HEK293 (cell line): ENCODE data around the gene MAML2.

Experiments
- CTCF ChIA-PET: fragments of 350-600 bp; formaldehyde crosslinking; extraction: SDS; loops from one replicate; lab custom pipeline; 2021; ENCODE audit warnings: antibody characterized with exemption; lab: Yijun Ruan, JAX
- POLR2A ChIA-PET: fragments of 300-600 bp; formaldehyde crosslinking; extraction: SDS; loops from one replicate; lab custom pipeline; 2020; ENCODE audit warnings: antibody characterized with exemption, inconsistent platforms; lab: Yijun Ruan, JAX
- H3K27ac ChIP-seq: fragments of 200-500 bp; sonication (Bioruptor generic); 2 replicates; pipeline ENCODE4 v1.5.1; 2014; ENCODE audit warnings: low read depth, low read length, control low read depth, inconsistent platforms; ENCODE audit errors: extremely low read depth
- H3K36me3 ChIP-seq, 2 experiments: fragments of 200-500 bp in 1 of 2; sonication (Bioruptor generic) in 1 of 2; 1 replicate in 1 of 2; 2 replicates in 1 of 2; pipeline ENCODE4 v1.5.1; 2014 to 2017; ENCODE audit warnings: inconsistent platforms in 2 of 2, low read length in 2 of 2; ENCODE audit not compliant: control insufficient read depth in 2 of 2, insufficient read depth in 1 of 2
- H3K4me1 ChIP-seq: fragments of 200-500 bp; sonication (Bioruptor generic); 2 replicates; pipeline ENCODE4 v1.5.1; 2014; ENCODE audit warnings: mild to moderate bottlenecking, low read length, inconsistent platforms; ENCODE audit not compliant: control insufficient read depth, insufficient read depth
- H3K4me3 ChIP-seq: 2 replicates; pipeline ENCODE4 v1.5.1; 2011; ENCODE audit warnings: low read depth, mild to moderate bottlenecking, control low read depth, low read length, moderate library complexity
- H3K9me3 ChIP-seq: fragments of 200-500 bp; sonication (Bioruptor generic); 2 replicates; pipeline ENCODE4 v1.5.1; 2014; ENCODE audit warnings: low read depth, low read length, inconsistent platforms; ENCODE audit not compliant: control insufficient read depth, insufficient read depth
- EGR2 ChIP-seq: fragments of 450-650 bp; formaldehyde crosslinking; IDR thresholded peaks from 2 replicates; pipeline ENCODE4 v1.5.1; 2016; ENCODE audit warnings: low read depth, missing biosample characterization, missing genetic modification characterization
- FEZF1 ChIP-seq: fragments of 450-650 bp; formaldehyde crosslinking; IDR thresholded peaks from 2 replicates; pipeline ENCODE4 v1.5.1; 2016; ENCODE audit warnings: missing biosample characterization, missing genetic modification characterization
- GLIS2 ChIP-seq: fragments of 450-650 bp; formaldehyde crosslinking; IDR thresholded peaks from 2 replicates; pipeline ENCODE4 v1.5.1; 2016; ENCODE audit warnings: missing biosample characterization, missing genetic modification characterization
- IKZF3 ChIP-seq: fragments of 450-650 bp; IDR thresholded peaks from 2 replicates; pipeline ENCODE4 v1.5.0; 2018; ENCODE audit warnings: missing biosample characterization, mild to moderate bottlenecking, missing genetic modification characterization, moderate library complexity
- MZF1 ChIP-seq: fragments of 450-650 bp; formaldehyde crosslinking; IDR thresholded peaks from 2 replicates; pipeline ENCODE4 v1.5.1; 2017; ENCODE audit warnings: missing biosample characterization, missing genetic modification characterization, borderline replicate concordance
- OSR2 ChIP-seq: fragments of 450-650 bp; formaldehyde crosslinking; IDR thresholded peaks from 2 replicates; pipeline ENCODE4 v1.5.1; 2016; ENCODE audit warnings: missing biosample characterization, missing genetic modification characterization
- TRIM28 ChIP-seq: IDR thresholded peaks from 2 replicates; pipeline ENCODE4 v1.6.1; 2011; ENCODE audit warnings: low read length, control low read depth, borderline replicate concordance
- ZBTB1 ChIP-seq: fragments of 450-650 bp; formaldehyde crosslinking; IDR thresholded peaks from 2 replicates; pipeline ENCODE4 v1.5.1; 2016; ENCODE audit warnings: missing biosample characterization, missing genetic modification characterization
- ZBTB7A ChIP-seq: fragments of 450-650 bp; formaldehyde crosslinking; IDR thresholded peaks from 2 replicates; pipeline ENCODE4 v1.5.1; 2016; ENCODE audit warnings: low read depth, missing biosample characterization, missing genetic modification characterization
- ZNF24 ChIP-seq: fragments of 450-650 bp; formaldehyde crosslinking; IDR thresholded peaks from 2 replicates; pipeline ENCODE4 v1.5.1; 2016; ENCODE audit warnings: missing biosample characterization, missing genetic modification characterization
- ZNF335 ChIP-seq: fragments of 450-650 bp; formaldehyde crosslinking; conservative IDR thresholded peaks from 2 replicates; pipeline ENCODE4 v1.5.1; 2016; ENCODE audit warnings: missing biosample characterization, missing genetic modification characterization
- ZNF391 ChIP-seq: fragments of 450-650 bp; formaldehyde crosslinking; IDR thresholded peaks from 2 replicates; pipeline ENCODE4 v1.5.1; 2016; ENCODE audit warnings: low read depth, missing biosample characterization, missing genetic modification characterization, borderline replicate concordance
- ZNF433 ChIP-seq: fragments of 450-650 bp; formaldehyde crosslinking; IDR thresholded peaks from 2 replicates; pipeline ENCODE4 v1.5.1; 2016; ENCODE audit warnings: missing biosample characterization, missing genetic modification characterization, low read depth
- ZNF529 ChIP-seq: fragments of 450-650 bp; formaldehyde crosslinking; IDR thresholded peaks from 2 replicates; pipeline ENCODE4 v1.5.1; 2017; ENCODE audit warnings: missing genetic modification characterization, missing biosample characterization; ENCODE audit not compliant: insufficient replicate concordance
- ZNF624 ChIP-seq: fragments of 450-650 bp; formaldehyde crosslinking; IDR thresholded peaks from 2 replicates; pipeline ENCODE4 v1.5.1; 2017; ENCODE audit warnings: missing biosample characterization, missing genetic modification characterization
- ZNF664 ChIP-seq: fragments of 450-650 bp; formaldehyde crosslinking; IDR thresholded peaks from 2 replicates; pipeline ENCODE4 v1.5.1; 2016; ENCODE audit warnings: missing biosample characterization, missing genetic modification characterization
- ZNF776 ChIP-seq: fragments of 450-650 bp; formaldehyde crosslinking; IDR thresholded peaks from 2 replicates; pipeline ENCODE4 v1.5.0; 2017; ENCODE audit warnings: missing biosample characterization, missing genetic modification characterization, borderline replicate concordance
- ZNF785 ChIP-seq: fragments of 450-650 bp; formaldehyde crosslinking; IDR thresholded peaks from 2 replicates; pipeline ENCODE4 v1.5.1; 2016; ENCODE audit warnings: missing biosample characterization, missing genetic modification characterization
- ZNF843 ChIP-seq: fragments of 450-650 bp; formaldehyde crosslinking; IDR thresholded peaks from 2 replicates; pipeline ENCODE4 v1.5.1; 2016; ENCODE audit warnings: missing biosample characterization, missing genetic modification characterization
- TF ChIP-seq, protein P1 (sequence below): fragments of 450-650 bp; formaldehyde crosslinking; IDR thresholded peaks from 2 replicates; pipeline ENCODE4 v1.5.1; 2017; ENCODE audit warnings: missing biosample characterization, missing genetic modification characterization
- TF ChIP-seq, protein P2 (sequence below): fragments of 450-650 bp; formaldehyde crosslinking; IDR thresholded peaks from 2 replicates; pipeline ENCODE4 v1.5.1; 2016; ENCODE audit warnings: missing biosample characterization, missing genetic modification characterization
- TF ChIP-seq, protein P3 (sequence below): fragments of 450-650 bp; formaldehyde crosslinking; IDR thresholded peaks from 2 replicates; pipeline ENCODE4 v1.5.1; 2016; ENCODE audit warnings: missing biosample characterization, missing genetic modification characterization

The MAML2 gene

DNA sequence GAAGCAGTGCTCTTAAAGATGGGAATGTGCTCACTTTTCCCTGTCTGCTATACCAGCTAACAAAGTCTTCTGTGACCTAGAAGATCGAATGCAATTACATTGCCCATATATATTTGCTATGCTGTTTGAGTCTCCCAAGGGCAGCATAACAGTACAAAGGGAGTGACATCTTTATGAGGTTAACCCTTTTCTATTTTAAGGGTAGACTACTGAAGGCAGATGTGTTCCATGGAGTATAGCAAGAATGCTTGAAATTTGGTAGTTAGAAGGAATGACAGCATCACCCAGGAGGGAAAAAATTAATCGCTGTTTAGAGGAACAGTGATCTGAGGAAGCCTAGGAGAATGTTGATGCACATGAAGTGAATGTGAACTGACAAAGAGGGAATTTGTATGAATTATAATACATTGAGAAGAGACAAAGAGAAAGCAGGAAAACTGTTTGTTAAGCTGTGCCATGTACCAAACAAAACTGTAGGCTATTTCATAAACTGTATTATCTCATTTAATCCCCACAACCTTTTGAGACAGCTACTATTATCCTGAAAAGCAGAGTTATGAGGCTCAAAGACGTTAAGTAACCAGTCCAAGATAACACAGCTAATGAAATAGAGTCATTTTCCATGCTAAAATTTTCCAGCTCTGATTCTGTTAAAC lies 13.0 kb downstream of the MAML2 start:
- 0 out of 2 replicates have a peak overlapping the region, but pooled peaks have one; percentile 61 for H3K27ac ChIP-seq

DNA sequence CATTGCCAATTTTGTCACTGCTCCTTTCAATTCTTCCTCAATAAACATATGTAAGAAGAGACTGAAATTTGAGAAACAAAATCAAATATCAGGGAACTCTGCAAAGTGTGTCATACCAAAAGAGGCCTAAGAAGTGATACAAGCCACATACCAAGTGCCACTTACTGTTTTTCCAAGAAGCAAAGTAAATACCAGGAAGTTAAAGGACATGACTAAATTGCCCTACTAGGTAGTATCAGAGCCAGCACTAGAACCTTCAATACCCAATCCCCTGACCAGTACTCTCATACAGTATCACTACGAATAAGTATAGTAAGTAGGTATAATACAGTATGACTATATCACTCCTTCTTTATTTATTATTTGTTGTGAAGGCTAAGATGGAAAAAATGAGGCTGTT lies 13.6 kb downstream of the MAML2 start:
- POLR2A ChIA-PET = no interaction called here
- no peaks in the 10 kb centered on the region for H3K36me3 ChIP-seq
- H3K4me1 ChIP-seq = peaks cover 12% of the 10 kb centered on the region
- H3K4me3 ChIP-seq = no peak overlapping the region
- no peaks in the 10 kb centered on the region for H3K9me3 ChIP-seq
- CTCF ChIA-PET = no interaction called here
- H3K27ac ChIP-seq = peak overlapping the region; percentile 61; the same call in 1 of the 2 replicates
- TF ChIP-seq FEZF1 (tag by site-specific recombination) = peak; percentile 62; the same call in 1 of the 2 replicates
- no peak for TF ChIP-seq ZNF433 (tag by site-specific recombination)

More for the DNA sequence above, 13.0 kb downstream of the MAML2 start:
- CTCF ChIA-PET = interaction anchor here (0.7 kb wide), 1 partner anchor 23 kb away, joined by 3 read pairs; no protein-coding TSS in a partner anchor
- TF ChIP-seq GLIS2 (tag by site-specific recombination) (no peak), ZNF529 (tag by site-specific recombination) (no peak), ZBTB1 (tag by site-specific recombination) (no peak), ZNF24 (no peak), TRIM28 (peak; percentile 58; the same call in 1 of the 2 replicates), EGR2 (tag by site-specific recombination) (no peak), ZNF664 (tag by site-specific recombination) (peak; percentile 94)
- no peaks in the 10 kb centered on the region for H3K9me3 ChIP-seq
- no peak overlapping the region for H3K4me3 ChIP-seq
- H3K4me1 ChIP-seq = peaks cover 12% of the 10 kb centered on the region
- POLR2A ChIA-PET = no interaction called here
- H3K36me3 ChIP-seq = no peaks in the 10 kb centered on the region

DNA sequence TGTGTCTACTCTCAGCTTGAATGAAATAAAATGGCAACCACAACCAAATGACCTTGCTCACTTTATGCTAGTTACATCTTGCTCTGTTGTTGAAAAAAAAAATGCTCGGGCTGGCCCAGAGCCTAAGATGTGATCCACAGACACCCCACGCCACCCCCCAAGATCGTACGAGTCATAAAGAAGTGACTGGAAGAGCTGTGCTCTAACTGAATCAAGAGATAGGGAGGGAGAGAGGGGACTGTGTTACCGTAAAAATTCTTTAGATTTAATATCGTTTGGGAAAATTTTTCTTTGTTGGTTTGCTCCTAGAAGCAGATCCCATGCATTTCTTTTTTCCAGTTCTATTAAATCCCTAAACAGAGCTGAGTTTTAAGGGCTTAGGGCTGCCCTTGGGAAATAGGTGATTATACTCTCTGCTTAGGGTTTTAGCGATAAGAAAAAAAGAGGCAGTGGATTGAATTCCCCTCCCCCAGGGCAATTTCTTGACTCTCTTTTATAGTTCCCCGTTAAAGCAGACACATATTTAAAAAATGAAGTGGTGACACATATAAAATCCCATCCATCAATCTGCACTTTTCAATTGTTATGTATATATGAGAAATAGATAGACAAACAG lies 14.5 kb downstream of the MAML2 start:
- Histone ChIP-seq H3K36me3 (no peaks in the 10 kb centered on the region), H3K9me3 (no peaks in the 10 kb centered on the region), H3K27ac (peak overlapping the region; percentile 61), H3K4me1 (peaks cover 12% of the 10 kb centered on the region), H3K4me3 (no peak overlapping the region)
- POLR2A ChIA-PET = no interaction called here
- CTCF ChIA-PET = interaction anchor here (0.6 to 1.0 kb wide), 2 partner anchors 10 to 15 kb away, joined by 3 to 4 read pairs; no protein-coding TSS in a partner anchor
- no peak for TF ChIP-seq ZNF776 (tag by site-specific recombination)
- TF ChIP-seq ZBTB7A = no peak
- TF ChIP-seq MZF1 (tag by site-specific recombination) = peak; percentile 66; the same call in 1 of the 2 replicates
- TF ChIP-seq ZNF624 (tag by site-specific recombination) = no peak
- TF ChIP-seq, protein P1, sequence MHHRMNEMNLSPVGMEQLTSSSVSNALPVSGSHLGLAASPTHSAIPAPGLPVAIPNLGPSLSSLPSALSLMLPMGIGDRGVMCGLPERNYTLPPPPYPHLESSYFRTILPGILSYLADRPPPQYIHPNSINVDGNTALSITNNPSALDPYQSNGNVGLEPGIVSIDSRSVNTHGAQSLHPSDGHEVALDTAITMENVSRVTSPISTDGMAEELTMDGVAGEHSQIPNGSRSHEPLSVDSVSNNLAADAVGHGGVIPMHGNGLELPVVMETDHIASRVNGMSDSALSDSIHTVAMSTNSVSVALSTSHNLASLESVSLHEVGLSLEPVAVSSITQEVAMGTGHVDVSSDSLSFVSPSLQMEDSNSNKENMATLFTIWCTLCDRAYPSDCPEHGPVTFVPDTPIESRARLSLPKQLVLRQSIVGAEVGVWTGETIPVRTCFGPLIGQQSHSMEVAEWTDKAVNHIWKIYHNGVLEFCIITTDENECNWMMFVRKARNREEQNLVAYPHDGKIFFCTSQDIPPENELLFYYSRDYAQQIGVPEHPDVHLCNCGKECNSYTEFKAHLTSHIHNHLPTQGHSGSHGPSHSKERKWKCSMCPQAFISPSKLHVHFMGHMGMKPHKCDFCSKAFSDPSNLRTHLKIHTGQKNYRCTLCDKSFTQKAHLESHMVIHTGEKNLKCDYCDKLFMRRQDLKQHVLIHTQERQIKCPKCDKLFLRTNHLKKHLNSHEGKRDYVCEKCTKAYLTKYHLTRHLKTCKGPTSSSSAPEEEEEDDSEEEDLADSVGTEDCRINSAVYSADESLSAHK (tag by site-specific recombination) = peak; percentile 61
- no peak for TF ChIP-seq ZNF785 (tag by site-specific recombination)
- TF ChIP-seq, protein P2, sequence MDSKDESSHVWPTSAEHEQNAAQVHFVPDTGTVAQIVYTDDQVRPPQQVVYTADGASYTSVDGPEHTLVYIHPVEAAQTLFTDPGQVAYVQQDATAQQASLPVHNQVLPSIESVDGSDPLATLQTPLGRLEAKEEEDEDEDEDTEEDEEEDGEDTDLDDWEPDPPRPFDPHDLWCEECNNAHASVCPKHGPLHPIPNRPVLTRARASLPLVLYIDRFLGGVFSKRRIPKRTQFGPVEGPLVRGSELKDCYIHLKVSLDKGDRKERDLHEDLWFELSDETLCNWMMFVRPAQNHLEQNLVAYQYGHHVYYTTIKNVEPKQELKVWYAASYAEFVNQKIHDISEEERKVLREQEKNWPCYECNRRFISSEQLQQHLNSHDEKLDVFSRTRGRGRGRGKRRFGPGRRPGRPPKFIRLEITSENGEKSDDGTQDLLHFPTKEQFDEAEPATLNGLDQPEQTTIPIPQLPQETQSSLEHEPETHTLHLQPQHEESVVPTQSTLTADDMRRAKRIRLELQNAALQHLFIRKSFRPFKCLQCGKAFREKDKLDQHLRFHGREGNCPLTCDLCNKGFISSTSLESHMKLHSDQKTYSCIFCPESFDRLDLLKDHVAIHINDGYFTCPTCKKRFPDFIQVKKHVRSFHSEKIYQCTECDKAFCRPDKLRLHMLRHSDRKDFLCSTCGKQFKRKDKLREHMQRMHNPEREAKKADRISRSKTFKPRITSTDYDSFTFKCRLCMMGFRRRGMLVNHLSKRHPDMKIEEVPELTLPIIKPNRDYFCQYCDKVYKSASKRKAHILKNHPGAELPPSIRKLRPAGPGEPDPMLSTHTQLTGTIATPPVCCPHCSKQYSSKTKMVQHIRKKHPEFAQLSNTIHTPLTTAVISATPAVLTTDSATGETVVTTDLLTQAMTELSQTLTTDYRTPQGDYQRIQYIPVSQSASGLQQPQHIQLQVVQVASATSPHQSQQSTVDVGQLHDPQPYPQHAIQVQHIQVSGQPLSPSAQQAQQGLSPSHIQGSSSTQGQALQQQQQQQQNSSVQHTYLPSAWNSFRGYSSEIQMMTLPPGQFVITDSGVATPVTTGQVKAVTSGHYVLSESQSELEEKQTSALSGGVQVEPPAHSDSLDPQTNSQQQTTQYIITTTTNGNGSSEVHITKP (tag by site-specific recombination) = 0 out of 2 replicates have a peak, but pooled peaks have one; percentile 7
- TF ChIP-seq ZNF843 (tag by site-specific recombination) = peak; percentile 43; the same call in 1 of the 2 replicates
- TF ChIP-seq OSR2 = no peak; the same call in 1 of the 2 replicates
- TF ChIP-seq IKZF3 (tag by site-specific recombination) = 0 out of 2 replicates have a peak, but pooled peaks have one; percentile 41
- no peak for TF ChIP-seq ZNF391
- TF ChIP-seq, protein P3, sequence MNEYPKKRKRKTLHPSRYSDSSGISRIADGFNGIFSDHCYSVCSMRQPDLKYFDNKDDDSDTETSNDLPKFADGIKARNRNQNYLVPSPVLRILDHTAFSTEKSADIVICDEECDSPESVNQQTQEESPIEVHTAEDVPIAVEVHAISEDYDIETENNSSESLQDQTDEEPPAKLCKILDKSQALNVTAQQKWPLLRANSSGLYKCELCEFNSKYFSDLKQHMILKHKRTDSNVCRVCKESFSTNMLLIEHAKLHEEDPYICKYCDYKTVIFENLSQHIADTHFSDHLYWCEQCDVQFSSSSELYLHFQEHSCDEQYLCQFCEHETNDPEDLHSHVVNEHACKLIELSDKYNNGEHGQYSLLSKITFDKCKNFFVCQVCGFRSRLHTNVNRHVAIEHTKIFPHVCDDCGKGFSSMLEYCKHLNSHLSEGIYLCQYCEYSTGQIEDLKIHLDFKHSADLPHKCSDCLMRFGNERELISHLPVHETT (tag by site-specific recombination) = no peak
- peak; percentile 34; the same call in 1 of the 2 replicates for TF ChIP-seq ZNF335 (tag by site-specific recombination)
